GM18867 (cell line): ENCODE results near the gene RAB35.

Experiments used
- ATAC-seq: cut with Tn5 transposase; IDR thresholded peaks from one replicate; pipeline ENCODE4 v1.9.1; 2021; ENCODE audit warnings: mild to moderate bottlenecking, moderate library complexity; ENCODE audit not compliant: unreplicated experiment

The RAB35 gene

DNA sequence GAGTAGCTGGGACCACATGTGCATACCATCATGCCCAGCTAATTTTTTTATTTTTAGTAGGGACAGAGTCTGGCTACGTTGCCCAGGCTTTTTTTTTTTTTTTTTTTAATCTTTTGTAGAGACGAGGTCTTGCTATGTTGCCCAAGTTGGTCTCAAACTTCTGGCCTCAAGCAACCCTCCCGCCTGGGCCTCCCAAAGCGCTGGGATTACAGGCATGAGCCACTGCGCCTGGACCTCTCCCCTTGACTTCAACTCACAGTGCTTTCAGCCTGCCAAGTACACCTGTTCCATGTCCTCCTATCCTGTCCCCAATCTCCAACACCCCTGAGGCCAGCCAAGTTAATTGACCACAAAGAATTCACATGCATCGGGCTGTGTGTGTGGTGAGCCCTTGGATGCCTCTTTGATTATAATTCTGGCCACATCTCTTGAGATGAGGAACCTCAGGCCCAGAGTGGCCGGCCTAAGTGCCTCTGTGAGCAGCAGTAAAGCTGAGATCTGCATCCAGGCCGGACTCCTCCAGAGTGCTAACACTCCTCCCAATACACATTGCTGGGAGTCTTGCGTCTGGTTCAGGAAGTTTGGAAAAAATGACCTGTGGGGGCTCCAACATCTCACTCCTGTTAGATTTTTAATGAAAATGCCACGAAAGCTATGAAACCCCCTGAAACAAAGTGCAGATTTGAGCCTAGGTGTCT, 6.8 kb downstream of the RAB35 start:
- no peak for ATAC-seq

GRCh38 chr12:120106151-120106550, 10.4 kb downstream of the RAB35 start:
- no peak for ATAC-seq

- ATAC-seq, result no peak
Observed at GRCh38 chr12:120103371-120103770, 13.2 kb downstream of the RAB35 start.

DNA sequence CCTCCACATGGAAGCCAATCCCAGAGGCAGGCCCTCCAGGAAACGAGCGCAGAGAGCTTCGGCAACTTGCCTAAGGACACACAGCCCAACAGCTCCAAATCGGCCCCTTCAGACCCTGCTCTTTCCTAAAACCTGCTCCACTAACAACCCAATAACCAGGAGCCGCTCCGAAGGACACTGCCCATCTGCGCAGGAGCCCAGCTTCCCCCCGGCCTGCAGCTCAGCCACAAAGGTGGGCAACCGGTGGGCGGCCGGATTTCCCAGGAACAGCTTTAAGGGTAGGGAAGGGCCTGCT, 13.6 kb downstream of the RAB35 start:
- no peak for ATAC-seq

DNA sequence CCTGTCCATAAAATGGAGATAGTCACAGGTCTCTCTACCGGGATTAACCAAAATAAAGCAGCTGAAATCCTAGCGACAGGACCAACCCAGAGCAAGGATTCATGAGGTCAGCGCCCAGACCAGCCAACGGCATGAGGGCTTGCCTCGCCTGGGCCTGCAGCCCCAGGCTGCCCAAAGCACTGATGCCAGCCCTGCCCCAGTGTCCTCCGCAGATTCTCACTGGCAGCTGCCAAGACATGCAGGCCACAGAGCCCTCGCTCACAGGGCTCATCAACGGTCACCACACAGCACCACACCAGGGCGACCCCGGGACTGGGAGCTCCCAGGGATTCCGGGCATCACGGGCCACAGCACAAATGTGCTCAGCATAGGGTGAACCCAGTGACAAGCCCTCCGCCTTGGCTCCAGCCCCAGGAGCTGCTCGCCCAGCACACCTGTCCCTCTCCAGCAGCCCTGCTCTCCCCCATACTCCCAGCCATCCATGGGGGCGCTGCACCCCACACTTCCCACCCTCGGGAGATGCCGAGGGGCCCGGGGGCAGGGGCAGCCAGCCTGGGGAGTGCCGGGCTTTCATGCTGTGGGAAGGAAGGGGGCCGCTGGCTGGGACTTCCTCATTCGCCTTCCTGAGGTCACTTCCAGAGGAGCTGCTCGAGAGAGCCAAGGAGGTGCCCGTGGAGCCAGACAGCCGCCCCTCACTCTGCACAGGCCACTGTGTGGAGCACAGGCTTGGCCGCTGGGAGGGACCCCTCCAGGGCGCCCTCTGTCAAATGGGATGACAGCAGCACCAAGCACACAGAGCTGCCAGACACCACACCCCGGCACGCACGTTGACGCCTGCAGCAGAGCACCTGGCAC, 14.1 kb downstream of the RAB35 start:
- no peak for ATAC-seq

GRCh38 chr12:120101617-120102016, 14.9 kb downstream of the RAB35 start:
- ATAC-seq, result no peak

GRCh38 chr12:120101182-120101581, 15.4 kb downstream of the RAB35 start:
- no peak for ATAC-seq

- no peak for ATAC-seq
Observed at GRCh38 chr12:120100630-120101029, 15.9 kb downstream of the RAB35 start.

GRCh38 chr12:120099738-120100137, 16.8 kb downstream of the RAB35 start:
- ATAC-seq, result no peak

DNA sequence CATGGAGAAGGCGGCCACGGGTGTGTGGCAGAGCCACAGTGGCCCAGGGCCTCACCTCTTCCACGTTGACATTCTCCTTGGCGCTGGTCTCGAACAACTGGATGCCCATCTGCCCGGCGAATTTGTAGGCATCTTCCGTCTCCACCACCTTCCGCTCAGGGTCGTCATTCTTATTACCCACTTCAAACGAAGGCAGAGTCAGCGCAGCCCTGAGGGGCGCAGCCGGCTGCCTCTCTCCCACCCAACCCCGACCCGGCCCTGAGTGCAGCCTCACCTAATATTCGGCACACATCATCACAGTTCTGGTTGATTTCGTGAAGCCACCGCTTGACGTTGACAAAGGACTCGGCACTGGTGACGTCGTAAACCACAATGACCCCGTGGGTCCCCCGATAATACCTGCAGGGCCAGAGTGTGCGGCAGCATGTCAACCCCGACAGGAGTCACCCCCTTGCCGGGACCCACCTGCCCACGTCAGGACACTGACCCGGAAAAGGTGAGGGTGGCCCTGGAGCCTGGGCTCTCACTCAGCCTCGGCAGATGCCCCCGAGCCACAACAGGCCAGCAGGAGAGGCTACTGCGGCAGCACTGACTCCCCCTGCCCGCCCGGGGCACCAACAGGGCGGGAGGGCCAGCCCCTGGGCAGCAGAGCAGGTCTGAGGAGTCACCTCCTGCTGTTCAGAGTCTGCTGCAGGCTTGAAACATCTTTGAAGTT, 17.6 kb downstream of the RAB35 start:
- no peak for ATAC-seq

DNA sequence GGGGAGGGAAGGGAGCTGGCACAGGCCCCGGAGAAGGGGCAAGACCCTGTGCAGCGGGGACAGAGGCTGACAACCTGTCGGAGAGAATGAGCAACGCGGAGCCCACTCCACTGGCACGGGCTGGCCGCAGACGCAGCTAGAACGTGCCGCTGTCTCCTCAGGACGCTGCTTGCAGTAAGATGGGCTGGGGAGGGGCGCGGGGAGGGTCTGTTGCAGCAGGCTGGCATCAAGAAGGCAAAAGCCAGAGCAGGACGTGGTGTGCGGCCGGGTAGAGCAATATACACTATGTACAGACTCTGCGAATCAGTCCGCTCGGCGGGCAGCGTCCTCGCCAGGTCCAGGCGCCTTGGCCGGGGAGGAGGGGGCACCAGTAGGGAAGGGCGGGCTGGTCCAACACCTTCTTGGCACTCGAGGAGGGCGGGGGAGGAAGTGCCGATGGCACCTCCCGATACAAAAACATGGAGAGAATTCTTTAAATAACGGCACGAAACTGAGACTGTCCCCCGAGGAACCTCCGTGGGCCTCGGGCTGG, 19.8 kb downstream of the RAB35 start:
- no peak for ATAC-seq

DNA sequence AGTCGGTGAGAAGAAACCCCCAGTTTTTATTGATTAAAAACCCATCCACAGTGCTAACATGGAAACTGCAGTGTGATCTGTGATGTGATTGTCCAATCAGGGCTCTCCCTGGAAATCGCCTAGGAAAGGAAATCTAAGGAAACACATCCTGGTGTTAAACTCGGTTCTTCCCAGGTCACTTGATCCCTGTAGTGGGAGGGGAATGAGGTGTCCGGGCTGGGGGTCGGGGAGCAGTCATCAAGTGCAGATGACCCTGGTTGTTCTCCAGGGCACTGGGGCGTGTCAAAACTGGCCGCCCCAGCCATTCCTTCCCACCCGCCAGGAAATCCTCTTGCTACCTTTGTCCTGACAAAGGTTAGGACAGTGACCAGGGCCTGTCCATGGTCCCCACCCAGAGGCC, 20.8 kb downstream of the RAB35 start:
- no peak for ATAC-seq

DNA sequence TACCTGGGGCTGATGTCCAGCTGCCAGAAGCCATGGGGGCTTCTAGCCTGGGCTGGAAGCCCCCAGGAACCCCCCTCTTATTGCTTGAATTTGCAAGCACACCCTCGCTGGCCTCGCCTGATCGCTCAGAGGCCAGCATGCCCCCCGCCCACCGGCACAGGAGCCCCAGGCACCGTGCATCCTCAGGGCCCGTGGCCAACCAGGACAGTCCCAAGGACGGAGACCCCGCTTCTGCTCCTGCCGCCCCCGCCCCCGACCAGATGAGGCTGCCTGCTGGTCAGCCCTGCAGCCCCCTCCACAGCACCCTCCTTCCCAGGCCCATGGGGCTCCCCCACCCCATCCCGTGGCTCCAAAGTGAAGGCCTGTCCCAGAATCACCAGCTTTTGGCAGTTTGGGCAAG, 21.2 kb downstream of the RAB35 start:
- ATAC-seq, result no peak

DNA sequence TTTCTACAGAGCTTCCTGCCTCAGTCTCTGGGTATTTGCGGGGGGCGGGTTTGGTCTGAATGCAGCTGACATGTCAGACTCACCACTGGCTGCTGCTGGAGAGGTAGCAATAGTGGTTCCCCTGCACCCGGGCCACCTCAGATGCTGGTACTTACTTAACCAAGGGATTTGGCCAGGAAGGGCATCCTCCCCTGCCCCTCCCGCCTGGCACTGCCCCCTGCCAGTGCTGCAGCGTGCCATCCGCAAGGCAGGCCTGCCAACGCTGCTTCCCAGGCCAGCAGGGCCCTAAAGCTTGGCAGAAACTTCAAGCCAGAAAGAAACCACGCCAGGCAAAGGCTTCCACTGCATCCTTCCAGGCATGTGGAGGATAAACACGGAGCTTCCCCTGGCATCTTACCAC, 22.1 kb downstream of the RAB35 start:
- no peak for ATAC-seq

- no peak for ATAC-seq
Observed at GRCh38 chr12:120093592-120094355, 22.8 kb downstream of the RAB35 start.

DNA sequence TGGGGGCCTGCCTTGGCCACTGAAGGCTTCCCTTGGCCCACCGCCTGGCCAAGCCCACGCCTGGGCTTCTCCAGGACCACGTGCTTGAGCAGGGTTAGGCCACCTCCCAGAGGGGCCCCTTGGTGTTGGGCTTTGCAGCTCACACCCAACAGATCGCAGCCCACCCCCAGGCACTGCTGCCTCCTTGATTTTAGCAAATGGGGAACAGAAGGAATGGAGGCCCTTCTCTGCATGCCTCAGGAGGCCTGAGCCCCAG, 23.3 kb downstream of the RAB35 start:
- no peak for ATAC-seq

- no peak for ATAC-seq
Observed at GRCh38 chr12:120092551-120093335, 23.8 kb downstream of the RAB35 start.

DNA sequence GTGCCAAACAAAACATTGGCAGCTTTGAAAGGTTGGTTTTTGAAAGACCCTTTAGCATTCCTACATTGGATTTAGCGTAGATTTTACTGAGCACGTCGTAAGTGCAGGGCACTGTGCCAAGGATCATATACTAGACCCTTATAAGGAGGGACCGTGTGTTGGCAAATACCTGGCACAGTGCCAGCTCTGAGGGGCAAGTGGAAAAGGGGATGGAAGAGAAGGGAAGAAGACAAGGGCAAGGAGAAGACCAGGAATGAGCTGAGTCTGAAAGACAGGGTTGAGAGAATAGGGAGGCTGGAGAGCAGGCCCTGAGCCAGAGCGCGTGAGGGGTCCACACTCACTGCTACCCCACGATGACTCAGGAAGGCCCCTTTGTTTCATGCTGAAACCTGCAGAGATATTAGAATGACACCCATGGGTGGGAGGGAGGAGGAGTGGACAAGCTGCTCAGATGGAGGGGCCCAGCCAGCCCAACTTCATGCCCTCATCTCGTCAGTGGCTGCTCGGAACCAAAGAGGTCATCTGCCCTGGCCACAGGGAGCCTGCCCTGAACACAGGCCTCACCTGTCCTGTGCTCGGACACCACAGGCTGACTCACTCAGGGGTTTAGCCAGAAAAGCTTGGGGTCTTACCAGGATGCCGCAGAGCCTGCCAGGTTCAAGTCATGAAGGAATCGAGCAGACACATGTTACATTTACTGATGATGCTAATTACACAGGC, 25.0 kb downstream of the RAB35 start:
- no peak for ATAC-seq

DNA sequence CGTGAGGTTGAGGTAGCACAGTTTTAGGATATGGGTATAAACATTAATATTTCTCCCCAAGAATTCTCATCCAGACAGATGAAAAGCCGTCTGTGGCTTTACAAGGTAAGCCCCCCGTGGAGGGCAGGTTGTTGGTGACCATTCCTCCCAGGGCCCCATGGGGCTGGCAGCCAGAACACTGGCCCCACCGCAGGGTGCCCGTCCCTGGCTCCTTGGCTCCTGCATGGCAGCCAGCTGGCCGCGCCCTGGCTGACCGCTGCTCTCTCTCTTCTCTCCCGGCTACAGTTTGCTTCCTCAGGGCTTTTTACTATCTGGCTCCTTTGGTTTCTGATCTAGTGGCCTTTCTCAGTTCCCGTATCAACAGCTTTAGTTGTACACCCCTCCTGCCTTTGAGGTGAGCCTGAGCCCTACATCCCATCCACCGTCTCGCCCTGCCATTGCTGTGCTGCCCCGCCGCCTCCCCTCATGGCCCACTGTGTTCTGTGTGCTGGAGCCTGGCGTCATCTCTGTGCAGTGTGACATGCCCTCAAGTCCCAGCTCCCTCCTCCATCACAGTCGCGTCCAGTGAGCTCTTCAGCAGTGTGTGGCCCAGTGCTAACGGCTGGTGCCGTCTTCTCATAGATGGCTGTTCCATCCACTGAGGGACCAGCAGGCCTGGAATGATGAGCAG, 25.8 kb downstream of the RAB35 start:
- no peak for ATAC-seq
